HG02943 (cell line): ENCODE data around the gene OPTC.

Experiments
- ATAC-seq: cut with Tn5 transposase; IDR thresholded peaks from one replicate; pipeline ENCODE4 v1.9.1; 2021; ENCODE audit warnings: mild to moderate bottlenecking, low read depth, moderate library complexity; ENCODE audit not compliant: unreplicated experiment

The OPTC gene

DNA sequence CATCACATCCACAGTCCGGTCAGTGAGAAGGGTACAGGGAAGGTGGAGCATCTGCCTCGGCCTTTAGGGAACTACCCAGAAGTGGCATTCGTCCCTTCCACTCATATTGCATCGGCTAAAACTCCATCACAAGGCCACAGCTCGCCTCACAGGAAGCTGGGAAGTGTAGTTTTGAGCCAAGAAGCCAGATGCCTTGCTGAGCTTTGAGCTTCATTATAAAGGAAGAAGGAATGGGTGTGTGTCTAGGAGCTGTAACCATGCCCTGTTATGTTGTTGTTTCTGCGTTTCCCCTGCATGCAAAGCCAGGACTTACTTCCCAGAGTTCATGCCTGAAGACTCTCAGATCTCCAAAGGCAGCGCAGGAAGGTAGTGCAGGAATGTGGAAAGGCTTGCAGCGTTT, 61.1 kb downstream of the OPTC start:
- no peak for ATAC-seq

DNA sequence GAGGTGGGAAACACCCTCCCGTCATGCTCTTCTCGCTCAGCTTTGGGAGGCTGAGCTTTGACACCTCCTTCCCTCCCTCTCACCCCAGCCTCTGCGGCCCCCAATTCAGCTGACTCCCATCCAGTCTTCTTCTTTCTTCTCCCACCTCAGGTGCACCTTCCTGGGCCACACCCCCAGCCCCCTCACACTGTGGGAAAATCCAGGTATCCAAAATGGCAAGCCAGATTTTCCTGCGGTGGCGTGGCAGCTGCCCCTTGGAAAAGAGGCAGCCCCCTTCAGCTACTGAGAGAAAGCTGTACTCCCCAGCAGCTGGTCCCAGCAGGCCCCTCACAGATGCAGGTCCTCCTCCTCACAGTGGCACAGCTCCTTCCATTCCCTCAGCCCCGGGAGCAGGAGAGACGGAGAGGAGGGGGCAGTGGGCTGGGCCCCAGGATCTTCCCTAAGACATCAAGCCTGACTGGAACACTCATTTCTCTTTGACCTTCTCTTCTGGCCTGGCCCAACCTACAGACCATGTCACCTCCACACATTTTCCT, 61.6 kb downstream of the OPTC start:
- no peak for ATAC-seq

DNA sequence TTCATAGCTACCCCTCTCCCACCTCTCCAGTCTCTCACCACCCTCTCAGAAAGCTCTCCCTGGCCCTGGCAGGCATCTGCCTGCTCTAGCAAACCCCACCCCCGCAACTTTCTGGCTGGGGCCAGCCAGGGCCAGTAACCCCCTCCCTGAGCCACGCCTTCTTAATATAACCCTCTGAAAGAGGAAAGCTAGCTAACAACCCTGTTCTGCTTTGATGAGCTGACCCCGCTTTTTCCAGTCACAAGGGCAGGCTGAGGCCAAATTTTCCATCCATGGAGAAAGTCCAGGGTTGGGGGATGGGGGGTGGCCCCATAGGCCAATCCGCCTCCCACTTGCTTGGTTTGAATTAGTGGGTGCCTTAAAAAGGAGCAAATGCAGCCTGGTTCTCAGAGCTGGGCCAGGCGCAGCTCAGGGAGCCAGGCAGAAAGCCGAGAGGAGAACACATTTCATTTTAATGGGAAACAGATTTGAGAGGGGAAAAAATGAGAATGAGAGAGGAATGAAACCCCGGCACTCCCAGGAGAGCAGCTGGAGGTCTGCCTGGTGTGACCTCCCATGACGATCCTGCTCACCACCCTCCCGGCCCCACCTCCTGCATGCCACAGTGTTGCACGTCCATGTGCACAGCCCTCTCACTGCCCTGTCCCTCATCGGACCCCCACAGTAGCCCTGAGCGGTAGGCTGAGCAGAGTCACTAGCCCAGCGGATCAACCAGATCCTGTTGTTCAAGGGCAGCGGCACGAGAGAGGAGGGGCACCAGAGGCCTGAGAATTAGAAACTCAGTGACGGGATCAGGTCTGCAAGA, 62.3 kb downstream of the OPTC start:
- ATAC-seq: no peak

DNA sequence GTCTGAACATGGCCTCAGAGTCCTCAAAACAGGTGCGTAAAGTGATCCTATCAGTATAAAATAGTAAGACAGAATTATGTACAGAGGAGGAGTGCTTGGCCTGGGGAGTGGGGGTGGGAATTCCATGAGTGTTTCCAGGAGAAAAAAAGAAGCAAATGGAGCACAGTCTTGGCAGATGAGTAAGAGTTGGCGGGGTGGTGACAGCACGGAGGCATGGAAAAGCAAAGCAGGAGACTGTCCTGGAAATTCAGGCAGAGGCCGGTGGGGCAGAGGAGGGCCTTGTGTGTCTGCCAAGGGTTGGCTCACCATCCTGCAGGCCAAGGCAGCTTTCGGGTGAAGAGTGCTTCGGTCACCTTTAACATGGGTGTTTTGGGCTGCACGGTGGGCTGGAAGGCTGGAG, 63.4 kb downstream of the OPTC start:
- ATAC-seq: no peak

DNA sequence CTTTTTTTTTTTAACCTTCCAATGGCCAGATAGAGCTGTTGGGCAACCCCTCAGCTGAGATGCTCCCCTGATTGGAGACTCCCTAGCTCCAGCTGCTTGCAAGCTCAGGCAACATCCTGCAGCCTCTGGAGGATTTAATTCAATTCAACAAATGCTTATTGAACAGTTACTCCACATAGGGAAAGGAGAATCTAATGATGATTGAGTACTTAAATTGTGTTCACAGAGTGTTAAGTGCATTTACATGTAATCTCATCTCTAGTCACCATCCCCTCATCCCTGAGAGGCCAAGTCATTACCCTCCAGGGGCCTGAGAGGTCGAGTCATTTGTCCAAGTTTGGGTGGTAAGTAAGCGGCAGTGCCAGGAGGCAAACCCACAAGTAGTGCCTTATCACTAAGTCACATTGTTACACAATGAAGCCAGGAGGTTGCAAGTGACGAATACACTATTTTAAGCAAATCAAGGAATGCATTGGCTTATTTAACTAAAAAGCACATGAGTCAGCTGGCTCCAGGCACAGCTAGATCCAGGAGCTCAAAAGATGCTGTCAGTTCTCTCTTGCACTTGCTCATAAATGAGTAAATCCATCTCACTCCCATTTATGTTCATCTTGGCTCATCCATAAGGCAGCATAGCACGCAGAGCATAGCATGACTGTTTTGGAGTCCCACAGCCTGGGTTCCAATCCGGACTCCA, 64.3 kb downstream of the OPTC start:
- no peak for ATAC-seq
